AG04449 (cell line): ENCODE measurements around the gene ESR1.
A peak's percentile ranks its signal among the peaks of the same experiment; 100 is the strongest.

ENCODE experiments used
- CTCF ChIA-PET: fragments of 350-600 bp; formaldehyde crosslinking; extraction: SDS; loops from one replicate; lab custom pipeline; 2021; ENCODE audit warnings: antibody characterized with exemption; lab: Yijun Ruan, JAX
- POLR2A ChIA-PET: fragments of 400-600, 350-600 bp; formaldehyde crosslinking; extraction: SDS; loops from one replicate; lab custom pipeline; 2020; ENCODE audit warnings: antibody characterized with exemption, inconsistent platforms; lab: Yijun Ruan, JAX
- DNase-seq: peaks from one replicate; pipeline ENCODE4 v3.0.0-alpha.2; 2010; ENCODE audit warnings: low read depth, low spot score
- H3K4me3 ChIP-seq: 2 replicates; pipeline ENCODE4 v1.5.1; 2011; ENCODE audit warnings: low read depth, mild to moderate bottlenecking, control low read depth, low read length
- CTCF ChIP-seq: IDR thresholded peaks from one replicate; pipeline ENCODE4 v1.5.1; 2011; ENCODE audit warnings: mild to moderate bottlenecking, moderate library complexity, low read length, control low read depth, inconsistent platforms; ENCODE audit not compliant: insufficient read depth; ENCODE audit errors: missing control alignments

The ESR1 gene

GRCh38 chr6:152094992-152095592 is 287.6 kb downstream of the ESR1 start:
- DNase-seq = peak; percentile 99
- ChIA-PET CTCF (interaction anchor here (0.8 to 2.4 kb wide), 4 partner anchors 22 to 330 kb away, joined by 3 to 11 read pairs (median 7); no protein-coding TSS in a partner anchor), POLR2A (no interaction called here)
- TF ChIP-seq CTCF = no peak
- H3K4me3 ChIP-seq = no peak overlapping the region

DNA sequence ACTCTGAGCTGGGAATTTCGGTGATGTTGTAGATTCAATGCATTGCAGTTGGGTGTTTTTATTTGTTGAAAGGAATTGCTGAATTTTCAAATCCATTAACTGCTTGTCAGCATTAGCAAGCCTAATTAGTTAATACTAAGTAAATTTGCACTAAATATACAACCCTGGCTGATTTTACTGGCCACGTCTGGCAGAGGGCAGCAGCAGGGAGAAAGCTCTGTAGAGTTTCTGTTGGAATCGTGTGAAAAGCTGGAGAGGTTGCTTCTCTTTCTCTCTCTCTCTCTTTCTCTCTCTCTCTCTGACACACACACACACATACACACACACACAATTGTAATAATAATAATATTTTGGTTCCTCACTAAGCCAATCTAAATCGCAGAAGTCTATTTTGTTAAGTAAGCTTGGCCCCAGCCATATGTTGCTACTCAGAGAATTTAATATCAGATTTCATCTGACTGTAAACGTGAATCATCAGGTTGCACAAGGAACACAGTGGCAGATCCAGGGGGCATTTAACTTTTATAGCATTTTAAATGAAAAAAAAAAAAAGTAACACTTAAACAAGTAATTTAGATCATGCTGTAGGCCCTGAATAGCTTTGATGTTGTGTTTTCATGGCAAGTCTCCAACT is 289.5 kb downstream of the ESR1 start:
- DNase-seq = peak; percentile 89
- no peak overlapping the region for H3K4me3 ChIP-seq
- TF ChIP-seq CTCF = peak; percentile 14
- CTCF ChIA-PET = interaction anchor here (1.4 to 2.2 kb wide), 2 partner anchors 61 to 331 kb away, joined by 3 to 11 read pairs; no protein-coding TSS in a partner anchor
- POLR2A ChIA-PET = interaction anchor here (0.7 to 1.0 kb wide), 3 partner anchors 25 to 645 kb away, joined by 3 to 4 read pairs (median 3); partner anchors contain the start of gene RMND1

DNA sequence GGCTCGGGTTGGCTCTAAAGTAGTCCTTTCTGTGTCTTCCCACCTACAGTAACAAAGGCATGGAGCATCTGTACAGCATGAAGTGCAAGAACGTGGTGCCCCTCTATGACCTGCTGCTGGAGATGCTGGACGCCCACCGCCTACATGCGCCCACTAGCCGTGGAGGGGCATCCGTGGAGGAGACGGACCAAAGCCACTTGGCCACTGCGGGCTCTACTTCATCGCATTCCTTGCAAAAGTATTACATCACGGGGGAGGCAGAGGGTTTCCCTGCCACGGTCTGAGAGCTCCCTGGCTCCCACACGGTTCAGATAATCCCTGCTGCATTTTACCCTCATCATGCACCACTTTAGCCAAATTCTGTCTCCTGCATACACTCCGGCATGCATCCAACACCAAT is 291.2 kb downstream of the ESR1 start:
- no peak overlapping the region for H3K4me3 ChIP-seq
- ChIA-PET CTCF (no interaction called here), POLR2A (no interaction called here)
- TF ChIP-seq CTCF = no peak
- DNase-seq = no peak

DNA sequence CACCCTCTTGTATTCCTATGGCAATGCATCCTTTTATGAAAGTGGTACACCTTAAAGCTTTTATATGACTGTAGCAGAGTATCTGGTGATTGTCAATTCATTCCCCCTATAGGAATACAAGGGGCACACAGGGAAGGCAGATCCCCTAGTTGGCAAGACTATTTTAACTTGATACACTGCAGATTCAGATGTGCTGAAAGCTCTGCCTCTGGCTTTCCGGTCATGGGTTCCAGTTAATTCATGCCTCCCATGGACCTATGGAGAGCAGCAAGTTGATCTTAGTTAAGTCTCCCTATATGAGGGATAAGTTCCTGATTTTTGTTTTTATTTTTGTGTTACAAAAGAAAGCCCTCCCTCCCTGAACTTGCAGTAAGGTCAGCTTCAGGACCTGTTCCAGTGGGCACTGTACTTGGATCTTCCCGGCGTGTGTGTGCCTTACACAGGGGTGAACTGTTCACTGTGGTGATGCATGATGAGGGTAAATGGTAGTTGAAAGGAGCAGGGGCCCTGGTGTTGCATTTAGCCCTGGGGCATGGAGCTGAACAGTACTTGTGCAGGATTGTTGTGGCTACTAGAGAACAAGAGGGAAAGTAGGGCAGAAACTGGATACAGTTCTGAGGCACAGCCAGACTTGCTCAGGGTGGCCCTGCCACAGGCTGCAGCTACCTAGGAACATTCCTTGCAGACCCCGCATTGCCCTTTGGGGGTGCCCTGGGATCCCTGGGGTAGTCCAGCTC is 292.1 kb downstream of the ESR1 start:
- no peak for TF ChIP-seq CTCF
- H3K4me3 ChIP-seq = no peak overlapping the region
- DNase-seq = no peak
- ChIA-PET POLR2A (interaction anchor here (0.7 kb wide), 1 partner anchor 330 kb away, joined by 3 read pairs; no protein-coding TSS in a partner anchor), CTCF (interaction anchor here (1.0 to 1.8 kb wide), 6 partner anchors 10 to 334 kb away, joined by 3 to 9 read pairs (median 4); no protein-coding TSS in a partner anchor)

DNA sequence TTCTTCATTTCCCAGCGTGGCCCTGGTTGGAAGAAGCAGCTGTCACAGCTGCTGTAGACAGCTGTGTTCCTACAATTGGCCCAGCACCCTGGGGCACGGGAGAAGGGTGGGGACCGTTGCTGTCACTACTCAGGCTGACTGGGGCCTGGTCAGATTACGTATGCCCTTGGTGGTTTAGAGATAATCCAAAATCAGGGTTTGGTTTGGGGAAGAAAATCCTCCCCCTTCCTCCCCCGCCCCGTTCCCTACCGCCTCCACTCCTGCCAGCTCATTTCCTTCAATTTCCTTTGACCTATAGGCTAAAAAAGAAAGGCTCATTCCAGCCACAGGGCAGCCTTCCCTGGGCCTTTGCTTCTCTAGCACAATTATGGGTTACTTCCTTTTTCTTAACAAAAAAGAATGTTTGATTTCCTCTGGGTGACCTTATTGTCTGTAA is 292.7 kb downstream of the ESR1 start:
- POLR2A ChIA-PET = interaction anchor here (0.7 kb wide), 1 partner anchor 331 kb away, joined by 3 read pairs; no protein-coding TSS in a partner anchor
- no peak for DNase-seq
- CTCF ChIA-PET = interaction anchor here (1.0 to 1.8 kb wide), 6 partner anchors 9 to 335 kb away, joined by 3 to 9 read pairs (median 4); no protein-coding TSS in a partner anchor
- H3K4me3 ChIP-seq = no peak overlapping the region
- no peak for TF ChIP-seq CTCF
